ENCODE results near the gene AZU1.
A peak's percentile ranks its signal among the peaks of the same experiment; 100 is the strongest.

Gene AZU1

DNA sequence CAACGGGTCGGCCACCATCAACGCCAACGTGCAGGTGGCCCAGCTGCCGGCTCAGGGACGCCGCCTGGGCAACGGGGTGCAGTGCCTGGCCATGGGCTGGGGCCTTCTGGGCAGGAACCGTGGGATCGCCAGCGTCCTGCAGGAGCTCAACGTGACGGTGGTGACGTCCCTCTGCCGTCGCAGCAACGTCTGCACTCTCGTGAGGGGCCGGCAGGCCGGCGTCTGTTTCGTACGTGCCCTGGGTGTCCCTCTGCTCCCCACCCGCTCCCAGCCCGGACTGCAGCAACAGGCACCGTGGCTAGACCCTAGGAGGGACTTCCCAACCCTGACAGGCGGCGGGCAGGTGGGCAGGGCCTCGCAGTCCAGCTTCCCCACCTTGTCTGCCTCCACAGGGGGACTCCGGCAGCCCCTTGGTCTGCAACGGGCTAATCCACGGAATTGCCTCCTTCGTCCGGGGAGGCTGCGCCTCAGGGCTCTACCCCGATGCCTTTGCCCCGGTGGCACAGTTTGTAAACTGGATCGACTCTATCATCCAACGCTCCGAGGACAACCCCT is 28.0 kb downstream of the AZU1 start:
- no peak for DNase-seq

DNA sequence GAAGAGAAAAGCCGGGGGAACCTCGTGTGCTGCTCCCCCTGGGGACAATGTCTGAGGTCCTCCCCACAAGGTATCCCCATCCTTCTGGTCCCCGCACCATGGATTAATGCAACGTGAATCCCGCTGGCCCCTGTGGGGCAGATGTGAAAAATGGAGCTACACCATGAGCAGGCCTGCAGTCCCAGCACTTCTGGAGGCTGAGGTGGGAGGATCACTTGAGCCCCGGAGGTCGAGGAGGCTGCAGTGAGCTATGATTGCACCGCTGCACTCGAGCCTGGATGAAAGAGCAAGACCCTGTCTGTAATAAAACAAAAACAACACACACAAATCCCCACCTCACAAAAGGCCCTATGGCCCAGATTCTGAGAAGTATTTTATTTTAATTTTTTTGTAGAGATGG is 30.6 kb downstream of the AZU1 start:
- no peak for DNase-seq

GRCh38 chr19:858868-859843 is 31.5 kb downstream of the AZU1 start, which contains the start of gene CFD:
Gene CFD (plus strand): TSS chr19:859664. CDS start chr19:859690, 26 bp downstream.
- DNase-seq = no peak

GRCh38 chr19:861141-861755 is 33.6 kb downstream of the AZU1 start:
- DNase-seq = no peak

- DNase-seq = peak; percentile 66
These were observed 34.3 kb downstream of the AZU1 start for GRCh38 chr19:861756-862580.

GRCh38 chr19:862581-863314 is 35.1 kb downstream of the AZU1 start:
- peak; percentile 76 for DNase-seq

- no peak for DNase-seq
These were observed 35.6 kb downstream of the AZU1 start for GRCh38 chr19:863315-863620.

DNA sequence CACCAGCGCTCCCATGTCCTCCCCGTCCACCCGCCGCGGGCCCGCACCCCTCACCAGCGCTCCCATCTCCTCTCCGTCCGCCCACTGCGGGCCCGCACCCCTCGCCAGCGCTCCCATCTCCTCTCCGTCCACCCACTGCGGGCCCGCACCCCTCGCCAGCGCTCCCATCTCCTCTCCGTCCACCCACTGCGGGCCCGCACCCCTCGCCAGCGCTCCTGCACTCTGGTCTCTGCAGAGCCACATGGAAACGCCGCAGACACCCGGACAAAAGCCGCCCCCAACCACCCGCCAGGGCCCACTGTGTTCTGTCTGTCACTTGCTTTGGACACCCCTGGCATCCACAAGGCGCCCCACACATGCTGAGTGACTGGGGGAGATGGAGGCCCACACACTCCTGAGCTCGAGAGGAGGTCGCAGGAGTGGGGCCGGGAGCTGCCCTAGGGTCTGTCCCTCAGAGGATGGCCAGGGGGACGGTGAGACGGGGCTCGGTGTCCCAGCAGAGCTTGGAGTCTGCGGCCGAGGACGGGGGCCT is 39.2 kb downstream of the AZU1 start:
- no peak for DNase-seq

DNA sequence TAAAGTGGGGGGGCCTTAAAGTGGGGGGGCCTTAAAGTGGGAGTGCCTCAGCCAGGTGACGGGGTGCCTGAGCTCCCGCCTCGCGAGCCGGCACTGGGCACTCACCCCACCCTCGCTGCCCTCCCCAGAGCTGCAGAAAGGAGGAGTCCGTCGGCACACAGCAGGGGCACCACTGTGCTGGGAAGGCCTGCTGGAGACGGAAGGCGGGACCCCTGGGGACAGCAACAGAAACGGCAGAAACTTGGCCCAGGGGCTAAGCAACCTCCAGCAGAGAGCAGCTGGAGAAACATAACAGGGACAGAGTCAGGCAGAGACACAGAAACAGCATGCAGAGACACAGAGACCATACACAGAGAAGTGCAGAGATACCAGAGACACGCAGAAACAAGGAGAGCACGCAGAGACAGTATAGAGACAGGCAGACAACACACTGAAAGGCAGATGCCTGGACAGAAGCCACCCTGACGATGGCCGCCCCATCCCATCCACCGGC is 39.7 kb downstream of the AZU1 start:
- DNase-seq = no peak

GRCh38 chr19:867855-868457 is 40.3 kb downstream of the AZU1 start:
- no peak for DNase-seq

DNA sequence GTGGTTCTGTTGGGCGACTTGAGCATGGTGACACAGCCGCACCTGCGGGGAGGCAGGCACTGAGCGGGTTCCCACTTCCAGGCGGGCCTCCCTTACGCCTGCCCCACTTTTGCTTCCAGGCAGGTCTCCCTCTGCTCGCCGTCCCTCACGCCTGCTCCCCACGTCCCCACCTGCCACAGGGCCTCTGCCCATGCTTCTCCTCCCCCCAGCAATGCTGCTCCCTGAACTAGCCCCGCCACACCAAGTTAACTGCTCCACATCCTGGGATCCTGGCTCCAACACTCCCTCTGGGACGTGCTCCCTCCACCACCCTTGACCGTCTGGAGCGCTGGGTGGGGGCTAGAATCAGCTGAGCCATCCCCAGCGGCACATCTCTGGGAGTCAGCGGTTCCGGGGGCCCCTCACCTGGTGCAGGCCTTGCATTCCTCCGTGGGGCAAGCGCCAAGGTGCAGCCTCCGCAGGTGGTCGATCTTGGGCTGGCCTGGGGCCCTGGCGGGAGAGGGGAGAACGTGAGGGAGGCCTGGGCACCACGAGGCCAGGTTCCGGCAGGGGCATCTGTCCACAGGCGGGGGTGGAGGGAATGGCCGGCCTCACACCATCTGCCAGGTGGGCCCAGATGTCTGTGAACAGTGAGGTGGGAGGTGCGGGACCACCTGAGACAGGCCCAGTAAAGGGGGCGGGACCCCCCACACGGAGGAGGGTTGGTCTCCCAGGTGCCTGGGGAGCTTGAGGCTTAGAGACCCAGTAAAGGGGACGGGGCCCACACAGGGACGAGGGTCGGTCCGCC is 41.0 kb downstream of the AZU1 start:
- no peak for DNase-seq

DNA sequence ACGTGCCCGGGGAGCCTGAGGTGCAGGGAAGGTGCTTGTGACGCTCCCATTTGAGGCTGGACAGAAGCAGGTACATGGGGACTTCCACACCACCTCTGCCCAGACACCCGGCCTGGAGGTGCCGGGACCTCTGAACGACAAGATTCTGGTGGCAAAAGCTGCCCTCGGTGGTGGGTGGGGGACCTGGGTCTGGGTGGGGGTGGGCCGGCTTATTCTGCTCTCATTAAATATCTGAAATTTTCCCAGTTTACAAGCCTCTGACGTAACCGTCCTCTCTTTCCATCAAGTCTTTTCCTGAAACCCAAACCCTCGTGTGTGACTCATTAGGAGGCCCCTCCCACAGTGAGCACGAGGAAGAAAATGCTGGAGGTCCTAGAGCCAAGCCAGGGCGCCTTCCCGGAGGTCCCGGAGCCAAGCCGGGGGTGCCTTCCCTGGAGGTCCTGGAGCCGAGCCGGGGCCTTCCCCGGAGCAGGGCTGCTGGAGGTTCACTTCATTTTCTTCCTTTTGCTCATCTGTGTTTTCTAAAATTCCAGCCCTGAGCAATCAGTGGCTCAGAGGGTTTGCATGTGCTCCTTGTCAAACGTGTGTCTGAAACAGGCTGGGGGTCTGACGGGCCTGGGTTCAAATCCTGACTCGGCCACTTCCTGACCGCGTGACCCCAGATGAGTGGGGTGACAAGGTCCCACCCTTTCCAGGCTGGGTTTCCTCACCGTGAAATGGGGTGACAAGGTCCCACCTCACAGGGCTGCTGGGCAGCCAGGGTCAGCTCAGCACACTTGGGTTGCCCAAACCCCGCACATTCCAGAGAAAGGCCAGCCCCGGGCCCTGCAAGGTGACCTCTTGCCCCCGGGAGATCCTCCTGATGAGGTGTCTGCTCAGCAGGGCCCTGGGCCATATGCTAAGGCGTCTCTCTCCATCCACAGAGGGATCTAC is 41.9 kb downstream of the AZU1 start:
- DNase-seq = no peak

DNA sequence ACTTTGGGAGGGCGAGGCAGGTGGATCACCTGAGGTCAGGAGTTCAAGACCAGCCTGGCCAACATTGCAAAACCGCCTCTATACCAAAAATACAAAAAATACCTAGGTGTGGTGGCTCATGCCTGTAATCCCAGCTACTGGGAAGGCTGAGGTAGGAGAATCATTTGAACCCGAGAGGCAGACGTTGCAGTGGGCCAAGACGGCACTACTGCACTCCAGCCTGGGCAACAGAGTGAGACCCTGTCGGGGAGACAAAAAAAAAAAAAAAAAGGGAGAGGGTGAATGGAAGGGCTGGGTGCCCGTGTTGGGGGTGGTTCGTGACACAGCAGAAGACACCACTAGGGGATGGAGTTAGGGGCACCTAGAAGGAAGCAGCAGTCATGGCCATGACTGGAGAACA is 42.7 kb downstream of the AZU1 start:
- no peak for DNase-seq

DNA sequence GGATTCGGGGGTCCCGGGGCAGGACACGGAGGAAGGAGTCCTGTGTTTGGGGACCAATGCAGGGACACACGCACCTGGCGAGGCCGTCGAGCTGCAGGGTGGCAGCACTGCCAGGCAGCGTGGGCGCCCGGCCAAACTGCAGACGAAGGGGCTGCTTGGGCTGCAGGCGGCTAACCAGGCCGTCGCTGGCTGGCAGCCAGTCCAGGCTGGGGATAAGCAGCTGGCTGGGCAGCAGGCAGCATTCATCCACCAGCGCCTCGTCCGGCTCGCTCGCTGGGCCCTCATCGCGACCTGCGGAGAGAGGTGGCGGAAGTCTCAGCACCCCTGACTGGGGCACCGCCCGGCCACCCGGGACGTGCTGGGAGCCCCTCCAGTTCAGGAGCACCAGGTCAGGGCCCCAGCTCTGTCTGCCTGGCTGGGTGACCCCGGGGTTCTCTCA is 43.3 kb downstream of the AZU1 start:
- no peak for DNase-seq

DNA sequence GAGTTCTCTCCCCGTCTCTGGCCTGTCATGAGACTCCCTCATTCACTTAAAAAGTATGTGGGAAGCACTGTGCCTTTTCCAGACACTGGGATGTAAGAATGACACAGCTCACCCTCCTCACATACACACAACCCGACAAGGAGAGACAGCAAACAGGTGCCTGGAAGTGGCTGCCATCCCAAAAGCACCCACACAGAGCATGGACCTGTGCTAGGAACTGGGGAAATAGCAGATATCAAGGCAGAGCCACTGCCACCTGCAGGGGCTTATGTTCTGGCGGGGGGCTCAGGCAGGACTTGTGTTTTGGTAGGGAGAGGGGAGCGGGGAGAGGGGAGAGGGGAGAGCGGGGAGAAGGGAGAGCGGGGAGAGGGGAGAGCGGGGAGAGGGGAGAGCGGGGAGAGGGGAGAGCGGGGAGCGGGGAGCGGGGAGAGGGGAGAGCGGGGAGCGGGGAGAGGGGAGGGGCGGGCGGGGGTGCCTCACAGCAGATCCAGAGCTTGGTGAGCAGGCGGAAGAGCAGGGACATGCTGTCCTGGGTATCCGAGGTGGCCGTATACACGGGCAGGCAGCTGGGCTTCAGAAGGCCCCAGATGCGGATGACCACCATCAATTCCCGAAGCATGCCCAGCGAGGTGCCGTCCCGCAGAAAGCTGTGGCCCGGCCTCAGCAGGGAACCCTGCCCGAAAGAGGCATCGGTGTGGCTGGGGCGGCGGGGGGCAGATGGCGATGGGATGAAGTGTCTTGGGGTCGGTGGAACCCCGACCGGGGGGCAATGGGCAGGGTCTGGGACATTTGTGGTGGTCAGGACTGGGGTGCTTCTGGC is 44.0 kb downstream of the AZU1 start:
- no peak for DNase-seq

GRCh38 chr19:872266-872951 is 44.8 kb downstream of the AZU1 start:
- DNase-seq = peak; percentile 79

DNA sequence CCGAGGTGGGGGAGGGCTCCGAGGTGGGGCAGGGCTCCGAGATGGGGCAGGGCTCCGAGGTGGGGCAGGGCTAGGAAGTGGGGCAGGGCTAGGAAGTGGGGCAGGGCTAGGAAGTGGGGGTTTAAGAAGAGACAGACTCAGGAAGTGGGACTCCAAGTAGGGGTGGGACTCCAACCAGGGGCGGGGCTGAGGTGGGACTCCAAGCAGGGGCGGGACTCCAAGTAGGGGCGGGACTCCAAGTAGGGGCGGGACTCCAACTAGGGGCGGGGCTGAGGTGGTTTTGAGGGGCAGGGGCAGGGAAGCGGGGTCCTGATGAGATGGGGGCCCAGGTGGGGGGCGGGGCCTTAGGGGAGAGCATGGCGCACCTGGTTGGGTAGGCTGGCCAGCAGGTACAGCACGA is 45.4 kb downstream of the AZU1 start:
- DNase-seq = peak; percentile 82

- DNase-seq = no peak
These were observed 46.0 kb downstream of the AZU1 start for GRCh38 chr19:873561-874041.

All from activated gamma-delta T cell treated with Interleukin-2 at 50 U/mL for 16 hours (primary cell).